ENCODE measurements around the gene KLHDC1. TPM values are rescaled to one million over a fixed set of nuclear protein-coding genes. Genes with fewer than 3 reads are reported as not detected.
"Not testable (repeated sequence)": the region's sequence is repeated elsewhere in the genome, so short reads cannot be mapped to it uniquely, and the experiment has no call there.

Gene KLHDC1
- 1 to 10 TPM; 6.6 to 8.4 (median 7.5) TPM for polyA plus RNA-seq (ENCODE audit: insufficient read depth in 1 of 5, insufficient read length in 5 of 5, low replicate concordance in 1 of 5)
- long read RNA-seq, donor 1: 0 reads
- long read RNA-seq, donor 2: 0 reads
- long read RNA-seq, donor 3: 0 reads
- long read RNA-seq, donor 4, partial matches to known transcripts: 0 of 1 reads
- long read RNA-seq, donor 4, other reads (novel, unspliced or antisense): 0 of 1 reads
- long read RNA-seq, donor 5: 0 reads
- long read RNA-seq, donor 6: 0 reads
- long read RNA-seq, donor 7, partial matches to known transcripts: 0 of 1 reads
- long read RNA-seq, donor 7, other reads (novel, unspliced or antisense): 0 of 1 reads
- long read RNA-seq, donor 8: 0 reads

- DNase-seq: peak; percentile 84 to 87
These were observed at the start of gene KLHDC1 for GRCh38 chr14:49692811-49693734. Gene KLHDC1 (plus strand): TSS chr14:49693120. CDS start chr14:49693195, 75 bp downstream.

DNA sequence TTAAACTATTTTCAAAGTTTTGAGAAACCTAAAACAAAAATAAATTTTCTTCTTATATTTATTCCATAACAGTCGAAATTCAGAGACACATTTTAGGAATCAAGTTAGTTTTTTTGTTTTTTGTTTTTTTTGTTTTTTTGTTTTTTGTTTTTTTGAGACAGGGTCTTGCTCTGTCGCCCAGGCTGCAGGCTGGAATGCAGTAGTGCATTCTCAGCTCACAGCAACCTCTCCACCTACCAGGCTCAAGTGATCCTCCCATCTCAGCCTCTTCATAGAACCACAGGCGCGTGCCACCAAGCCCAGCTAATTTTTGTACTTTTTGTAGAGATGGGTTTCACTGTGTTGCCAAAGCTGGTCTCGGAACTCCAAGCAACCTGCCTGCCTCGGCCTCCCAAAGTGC is 39.4 kb upstream of the KLHDC1 start:
- DNase-seq: no peak

- no peak for DNase-seq
These were observed 38.4 kb upstream of the KLHDC1 start for GRCh38 chr14:49654511-49654910.

- not testable (repeated sequence) for DNase-seq
These were observed 35.4 kb upstream of the KLHDC1 start for GRCh38 chr14:49657500-49657899.

GRCh38 chr14:49659526-49660455 is 33.1 kb upstream of the KLHDC1 start:
- no peak for DNase-seq

DNA sequence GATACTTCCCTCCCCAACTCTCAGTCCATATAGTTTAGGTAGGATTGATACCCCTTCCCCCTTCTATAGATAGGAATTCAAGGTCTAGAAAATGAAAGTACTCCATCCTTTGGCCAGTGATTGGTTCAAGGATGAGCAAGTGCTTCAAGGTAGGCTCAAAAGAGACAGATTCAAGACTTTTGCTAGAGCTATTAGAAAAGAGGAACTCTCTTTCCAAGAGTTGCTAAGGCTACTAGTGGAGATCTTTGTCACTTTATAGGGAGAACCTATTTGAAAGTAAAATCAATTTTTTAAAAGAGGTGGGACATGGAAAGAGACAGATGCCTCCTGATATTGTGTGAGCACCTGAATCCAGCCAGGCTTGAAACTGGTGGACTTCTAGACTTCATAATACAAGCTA is 22.4 kb upstream of the KLHDC1 start:
- no peak for DNase-seq

DNA sequence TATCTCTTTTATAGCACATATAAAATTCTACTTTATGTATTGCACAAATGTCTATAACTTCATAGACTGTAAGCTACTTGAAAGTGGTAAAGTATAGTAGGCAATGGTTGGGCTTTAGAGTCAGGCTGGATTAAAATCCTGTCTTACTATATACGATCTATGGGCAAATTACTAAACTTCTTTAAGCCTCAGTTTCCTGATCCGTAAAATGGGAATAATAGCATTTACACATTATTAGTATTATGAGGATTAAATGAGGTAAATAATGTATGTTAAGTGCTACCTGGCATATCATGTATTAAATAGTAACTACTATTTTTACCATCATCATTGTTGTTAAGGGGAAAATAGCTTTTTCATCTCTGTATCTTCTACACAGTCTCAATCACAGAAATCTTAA is 19.3 kb upstream of the KLHDC1 start:
- DNase-seq: no peak

- no peak for DNase-seq
These were observed 15.3 kb upstream of the KLHDC1 start for GRCh38 chr14:49677643-49678042.

GRCh38 chr14:49679271-49679670 is 13.6 kb upstream of the KLHDC1 start:
- no peak for DNase-seq

- DNase-seq: no peak
These were observed 6.5 kb upstream of the KLHDC1 start for GRCh38 chr14:49686425-49686824.

GRCh38 chr14:49687942-49688700 is 4.8 kb upstream of the KLHDC1 start, which contains the start of gene POLE2:
Gene POLE2 (minus strand): TSS chr14:49688214. CDS start chr14:49688203, 11 bp downstream.
- DNase-seq: peak; percentile 75 to 83

GRCh38 chr14:49688701-49689030 is 4.3 kb upstream of the KLHDC1 start:
- DNase-seq: no peak

DNA sequence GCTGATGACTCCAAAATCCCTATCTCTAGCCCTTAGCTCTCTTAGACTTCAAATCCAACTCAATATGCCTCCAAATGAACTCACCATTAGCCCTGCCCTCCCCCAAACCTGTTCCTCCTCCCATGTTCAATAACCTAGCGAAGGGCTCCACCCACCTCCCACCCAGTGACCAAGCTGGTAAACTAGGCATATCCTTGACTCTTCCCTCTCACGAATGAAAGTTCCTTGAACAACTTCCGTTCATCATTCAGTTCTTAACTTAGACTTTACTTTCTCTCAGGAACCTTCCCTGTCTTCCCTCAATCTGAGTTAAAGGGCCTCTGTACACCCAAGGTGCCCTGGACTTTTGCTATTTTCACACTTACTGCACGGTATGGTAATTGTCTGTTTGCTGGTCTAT is 1.9 kb upstream of the KLHDC1 start:
- DNase-seq: no peak

DNA sequence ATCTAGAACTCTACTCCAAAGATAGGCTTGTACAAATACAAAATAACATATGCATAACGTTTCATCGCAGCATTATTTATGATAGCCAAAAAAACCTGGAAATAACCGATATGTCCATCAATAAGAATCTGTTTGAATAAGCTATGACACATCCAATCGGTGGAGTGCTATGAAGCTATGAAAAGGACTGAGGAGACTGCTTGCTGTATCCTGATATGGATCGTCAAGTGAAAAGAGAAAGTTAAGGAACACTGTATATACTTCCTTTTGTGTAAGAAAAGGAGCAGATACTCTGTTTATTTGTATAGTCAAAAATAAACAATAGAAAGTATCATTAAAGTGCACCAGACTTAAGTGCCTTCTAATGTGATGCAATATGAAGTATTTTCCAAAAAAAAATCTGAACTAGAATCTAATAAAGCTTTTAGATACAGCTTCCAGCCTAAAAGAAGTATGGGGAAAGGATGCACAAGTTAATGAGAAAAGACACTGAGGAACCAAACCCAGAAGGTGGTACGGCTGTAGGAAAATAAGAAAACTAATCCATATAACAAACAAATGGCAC is 645 bp upstream of the KLHDC1 start:
- DNase-seq: no peak

- DNase-seq: not testable (repeated sequence)
These were observed 810 bp downstream of the KLHDC1 start for GRCh38 chr14:49693735-49694124.

DNA sequence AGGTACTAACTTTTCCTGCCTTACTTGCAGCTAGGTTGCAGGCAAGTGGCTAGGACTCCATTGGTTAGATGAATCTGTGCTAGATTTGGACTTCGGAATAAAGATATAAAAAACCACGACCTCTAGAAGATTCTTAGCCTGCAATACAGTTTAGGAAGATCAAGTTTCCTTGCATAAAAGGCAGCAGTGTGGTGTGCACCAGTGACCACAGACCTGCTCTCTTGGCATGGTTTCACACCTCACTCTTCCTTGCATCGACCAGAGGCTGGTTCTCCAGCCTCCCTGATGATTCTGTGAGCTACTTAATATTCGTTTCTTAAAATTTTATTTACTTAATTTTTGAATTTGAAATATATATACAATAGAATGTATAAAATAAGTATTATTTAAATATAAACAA is 9.8 kb downstream of the KLHDC1 start:
- no peak for DNase-seq

GRCh38 chr14:49703965-49704364 is 11.0 kb downstream of the KLHDC1 start:
- DNase-seq: no peak

DNA sequence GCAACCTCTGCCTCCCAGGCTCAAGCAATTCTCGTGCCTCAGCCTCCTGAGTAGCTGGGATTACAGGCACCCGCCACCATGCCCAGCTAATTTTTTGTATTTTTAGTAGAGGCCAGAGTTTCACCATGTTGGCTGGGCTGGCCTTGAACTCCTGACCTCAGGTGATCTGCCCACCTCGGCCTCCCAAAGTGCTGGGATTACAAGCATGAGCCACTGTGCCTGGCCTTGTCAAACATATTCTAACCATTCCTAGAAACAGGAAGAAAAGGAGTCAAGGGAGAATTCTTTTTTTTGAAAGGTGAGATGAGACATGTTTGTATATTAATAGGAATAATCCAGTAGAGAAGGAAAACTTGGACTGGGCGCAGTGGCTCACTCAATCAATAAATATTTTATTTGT is 11.6 kb downstream of the KLHDC1 start:
- DNase-seq: not testable (repeated sequence)

GRCh38 chr14:49710993-49711392 is 18.1 kb downstream of the KLHDC1 start:
- DNase-seq: not testable (repeated sequence)

DNA sequence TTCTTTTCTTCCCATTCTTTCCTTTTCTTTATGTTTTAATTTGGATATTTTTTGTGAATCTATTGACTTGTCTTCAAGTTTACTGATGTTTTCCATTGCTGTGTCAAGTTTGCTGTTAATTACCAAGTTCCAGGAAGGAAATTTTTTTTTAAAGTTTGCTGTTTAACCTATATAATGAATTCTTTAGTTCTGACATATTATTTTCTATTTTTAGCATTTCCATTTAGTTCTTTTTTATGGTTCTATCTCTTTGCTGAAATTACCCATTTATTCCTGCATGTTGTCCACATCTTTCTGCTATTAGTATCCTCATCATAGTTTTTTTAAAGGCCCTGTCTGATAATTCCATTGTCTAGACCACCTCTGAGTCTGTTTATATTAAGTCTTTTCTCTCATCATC is 27.8 kb downstream of the KLHDC1 start:
- no peak for DNase-seq
